Glutamatergic neuron (in vitro differentiated cells): ENCODE results near the gene MACROH2A2. TPM values are rescaled to one million over a fixed set of nuclear protein-coding genes. Genes with fewer than 3 reads are reported as not detected.
"Not testable (repeated sequence)": the region's sequence is repeated elsewhere in the genome, so short reads cannot be mapped to it uniquely, and the experiment has no call there.

Experiments
- DNase-seq: peaks from one replicate; pipeline ENCODE4 v3.0.0; 2022
- H3K27ac Mint-ChIP-seq: one replicate; pipeline ENCODE4 v1.8.0; 2020; ENCODE audit warnings: mild to moderate bottlenecking, mixed read lengths, inconsistent platforms; ENCODE audit not compliant: unreplicated experiment
- H3K27me3 Mint-ChIP-seq: one replicate; pipeline ENCODE4 v1.8.0; 2020; ENCODE audit warnings: mild to moderate bottlenecking, moderate library complexity, mixed read lengths, inconsistent platforms; ENCODE audit not compliant: unreplicated experiment
- H3K36me3 Mint-ChIP-seq: one replicate; pipeline ENCODE4 v1.8.0; 2020; ENCODE audit warnings: mild to moderate bottlenecking, mixed read lengths, inconsistent platforms; ENCODE audit not compliant: unreplicated experiment
- H3K4me1 Mint-ChIP-seq: one replicate; pipeline ENCODE4 v1.8.0; 2020; ENCODE audit warnings: mild to moderate bottlenecking, low read depth, mixed read lengths, inconsistent platforms; ENCODE audit not compliant: unreplicated experiment
- H3K4me3 Mint-ChIP-seq: one replicate; pipeline ENCODE4 v1.8.0; 2020; ENCODE audit warnings: mild to moderate bottlenecking, mixed read lengths, inconsistent platforms; ENCODE audit not compliant: unreplicated experiment
- H3K9me3 Mint-ChIP-seq: one replicate; pipeline ENCODE4 v1.8.0; 2020; ENCODE audit warnings: mild to moderate bottlenecking, moderate library complexity, mixed read lengths, inconsistent platforms; ENCODE audit not compliant: unreplicated experiment
- total RNA-seq: library from RNA; stranded (reverse); fragmentation: NEBNext Ultra II Directional; extraction: Animal tissue kit (Norgen Biotek cat#: 25700); gene quantifications from one replicate; pipeline ENCODE4 v1.2.1, GENCODE V29; 2021; ENCODE audit not compliant: unreplicated experiment
- TF ChIP-seq, protein P1 (sequence below): fragments of 200-600 bp; sonication (generic); IDR thresholded peaks from one replicate; pipeline ENCODE4 v1.5.0; 2021; ENCODE audit not compliant: partially characterized antibody, unreplicated experiment

MACROH2A2 gene
- total RNA-seq, 1 donor from 2014 or later: 58.3 TPM

DNA sequence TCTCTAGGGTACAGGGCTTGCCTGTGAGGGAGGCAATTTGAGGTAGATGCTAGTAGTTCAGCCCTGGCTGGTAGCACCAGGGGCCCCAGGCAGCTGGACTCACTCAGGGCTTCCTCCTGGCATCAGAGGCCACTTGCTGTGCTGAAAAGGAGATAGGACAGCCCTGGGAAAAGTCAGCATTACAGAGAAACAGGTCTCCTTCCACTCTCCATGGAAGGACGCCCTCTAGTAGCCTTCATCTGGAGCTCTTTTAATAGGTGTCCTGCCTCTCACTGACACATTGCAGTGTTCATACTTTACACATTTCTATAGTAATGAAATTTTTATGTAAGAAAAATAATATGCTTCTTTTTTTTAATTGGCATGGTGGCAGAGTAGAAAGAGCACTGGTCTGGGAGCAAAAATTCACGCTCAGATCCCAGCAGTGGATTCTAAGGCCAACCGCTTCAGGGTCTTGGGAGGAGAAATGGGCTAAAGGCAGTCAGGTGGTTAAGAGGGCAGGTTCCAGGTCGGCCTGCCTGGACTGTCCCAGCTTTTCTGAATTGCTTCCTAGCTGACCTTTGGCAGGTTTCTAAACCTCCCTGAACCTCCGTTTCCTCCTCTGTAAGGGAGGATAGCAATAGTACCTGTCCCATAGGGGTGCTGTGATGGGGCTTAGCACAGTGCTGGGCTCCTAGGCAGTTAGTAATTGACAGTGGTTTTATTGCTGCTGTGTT, 44.2 kb downstream of the MACROH2A2 start:
- H3K36me3 Mint-ChIP-seq: no peaks in the 10 kb centered on the region
- no peaks in the 10 kb centered on the region for H3K9me3 Mint-ChIP-seq
- peaks cover 2% of the 10 kb centered on the region for H3K27me3 Mint-ChIP-seq
- no peak overlapping the region for H3K4me3 Mint-ChIP-seq
- no peaks in the 10 kb centered on the region for H3K4me1 Mint-ChIP-seq
- no peak for DNase-seq
- TF ChIP-seq, protein P1, sequence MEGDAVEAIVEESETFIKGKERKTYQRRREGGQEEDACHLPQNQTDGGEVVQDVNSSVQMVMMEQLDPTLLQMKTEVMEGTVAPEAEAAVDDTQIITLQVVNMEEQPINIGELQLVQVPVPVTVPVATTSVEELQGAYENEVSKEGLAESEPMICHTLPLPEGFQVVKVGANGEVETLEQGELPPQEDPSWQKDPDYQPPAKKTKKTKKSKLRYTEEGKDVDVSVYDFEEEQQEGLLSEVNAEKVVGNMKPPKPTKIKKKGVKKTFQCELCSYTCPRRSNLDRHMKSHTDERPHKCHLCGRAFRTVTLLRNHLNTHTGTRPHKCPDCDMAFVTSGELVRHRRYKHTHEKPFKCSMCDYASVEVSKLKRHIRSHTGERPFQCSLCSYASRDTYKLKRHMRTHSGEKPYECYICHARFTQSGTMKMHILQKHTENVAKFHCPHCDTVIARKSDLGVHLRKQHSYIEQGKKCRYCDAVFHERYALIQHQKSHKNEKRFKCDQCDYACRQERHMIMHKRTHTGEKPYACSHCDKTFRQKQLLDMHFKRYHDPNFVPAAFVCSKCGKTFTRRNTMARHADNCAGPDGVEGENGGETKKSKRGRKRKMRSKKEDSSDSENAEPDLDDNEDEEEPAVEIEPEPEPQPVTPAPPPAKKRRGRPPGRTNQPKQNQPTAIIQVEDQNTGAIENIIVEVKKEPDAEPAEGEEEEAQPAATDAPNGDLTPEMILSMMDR: no peak
- no peak overlapping the region for H3K27ac Mint-ChIP-seq

DNA sequence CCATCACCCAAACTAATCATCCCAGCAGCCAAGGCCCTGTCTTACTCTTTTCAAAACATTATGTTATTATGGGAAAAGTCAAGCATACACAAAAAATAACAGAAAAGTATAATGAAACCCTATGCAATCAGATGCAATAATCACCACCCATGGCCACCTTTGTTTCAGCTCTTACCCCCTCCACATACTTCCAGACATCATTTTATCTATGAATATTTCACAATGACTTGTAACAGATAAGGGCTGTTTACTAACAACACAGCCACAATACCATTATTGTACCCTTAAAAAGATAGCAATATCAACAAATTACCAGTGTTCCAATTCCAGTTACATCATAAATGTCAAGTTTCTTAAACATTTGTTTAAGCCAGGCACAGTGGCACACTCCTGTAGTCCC, 44.8 kb downstream of the MACROH2A2 start:
- TF ChIP-seq, protein P1: no peak
- H3K36me3 Mint-ChIP-seq: no peaks in the 10 kb centered on the region

DNA sequence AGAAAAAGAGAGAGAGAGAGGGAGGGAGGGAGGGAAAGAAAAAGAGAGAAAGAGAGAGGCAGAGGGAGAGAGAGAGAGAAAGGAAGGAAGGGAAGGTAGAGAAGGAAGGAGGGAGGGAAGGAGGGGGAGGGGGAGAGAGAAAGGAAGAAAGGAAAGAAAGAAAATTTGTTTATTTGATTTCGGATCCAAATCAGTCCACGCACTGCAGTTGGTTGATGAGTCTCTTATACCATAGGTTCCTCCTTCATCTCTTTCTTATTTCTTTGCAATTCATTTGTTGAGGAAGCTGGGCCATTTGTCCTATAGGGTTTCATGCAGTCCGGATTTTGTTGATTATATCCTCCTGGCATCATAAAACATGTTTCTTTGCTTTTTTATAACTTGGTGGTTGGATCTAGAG, 45.6 kb downstream of the MACROH2A2 start:
- TF ChIP-seq, protein P1: no peak
- H3K4me1 Mint-ChIP-seq: no peaks in the 10 kb centered on the region
- peaks cover 2% of the 10 kb centered on the region for H3K27me3 Mint-ChIP-seq
- H3K27ac Mint-ChIP-seq: no peak overlapping the region
- H3K9me3 Mint-ChIP-seq: no peaks in the 10 kb centered on the region
- H3K36me3 Mint-ChIP-seq: no peaks in the 10 kb centered on the region
- H3K4me3 Mint-ChIP-seq: no peak overlapping the region
- no peak for DNase-seq

More for the DNA sequence above, 44.8 kb downstream of the MACROH2A2 start:
- no peak for DNase-seq
- no peak overlapping the region for H3K27ac Mint-ChIP-seq
- H3K4me1 Mint-ChIP-seq: no peaks in the 10 kb centered on the region
- peaks cover 2% of the 10 kb centered on the region for H3K27me3 Mint-ChIP-seq
- no peak overlapping the region for H3K4me3 Mint-ChIP-seq
- H3K9me3 Mint-ChIP-seq: no peaks in the 10 kb centered on the region

DNA sequence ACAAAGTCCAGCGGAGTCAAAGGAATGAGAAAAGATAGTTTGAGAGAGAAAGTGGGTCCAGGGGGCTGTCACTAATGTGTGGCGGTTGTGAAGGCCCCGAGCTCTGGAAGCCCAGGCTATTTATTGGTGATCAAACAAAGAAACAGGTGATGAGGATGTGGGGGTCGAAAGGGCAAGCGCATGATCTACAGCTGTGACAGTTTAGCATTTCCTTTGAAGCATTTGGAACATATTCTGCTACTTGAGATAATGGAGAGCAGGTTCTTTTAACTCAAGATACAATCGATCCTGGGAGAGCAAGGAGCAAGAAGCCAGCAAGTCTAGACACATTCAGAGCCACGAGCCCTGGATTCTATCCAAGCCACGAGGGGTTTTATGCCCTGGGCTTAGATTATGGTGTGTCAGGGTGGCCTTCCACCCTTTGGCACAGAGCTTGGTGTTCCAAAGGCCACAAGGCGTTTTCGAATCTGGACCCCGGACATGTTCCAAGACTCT, 48.5 kb downstream of the MACROH2A2 start:
- not testable (repeated sequence) for H3K4me3 Mint-ChIP-seq, DNase-seq, H3K27ac Mint-ChIP-seq, H3K4me1 Mint-ChIP-seq, H3K27me3 Mint-ChIP-seq, H3K9me3 Mint-ChIP-seq, H3K36me3 Mint-ChIP-seq

DNA sequence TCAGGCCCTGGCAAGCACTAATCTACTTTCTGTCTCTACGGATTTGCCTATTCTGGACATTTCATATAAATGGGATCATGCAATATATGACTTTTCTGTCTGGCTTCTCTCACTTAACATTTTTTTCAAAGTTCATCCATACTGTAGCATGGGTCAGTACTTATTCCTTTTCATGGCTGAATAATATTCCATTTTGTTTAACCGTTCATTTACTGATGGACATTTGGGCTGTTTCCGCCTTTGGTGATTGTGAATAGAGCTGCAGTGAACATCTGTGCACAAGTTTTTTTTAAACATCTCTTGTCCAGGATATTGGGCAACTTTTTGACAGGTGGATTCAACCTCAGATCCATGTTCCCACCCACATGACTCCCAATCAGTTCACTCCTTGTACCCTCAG, 49.0 kb downstream of the MACROH2A2 start:
- TF ChIP-seq, protein P1: no peak
- Mint-ChIP-seq H3K4me3 (no peak overlapping the region), H3K27ac (no peak overlapping the region), H3K27me3 (peaks cover 7% of the 10 kb centered on the region), H3K9me3 (no peaks in the 10 kb centered on the region), H3K36me3 (no peaks in the 10 kb centered on the region), H3K4me1 (peaks cover 9% of the 10 kb centered on the region)
- DNase-seq: no peak
